ENCODE data around the gene SLX4IP.

DNA sequence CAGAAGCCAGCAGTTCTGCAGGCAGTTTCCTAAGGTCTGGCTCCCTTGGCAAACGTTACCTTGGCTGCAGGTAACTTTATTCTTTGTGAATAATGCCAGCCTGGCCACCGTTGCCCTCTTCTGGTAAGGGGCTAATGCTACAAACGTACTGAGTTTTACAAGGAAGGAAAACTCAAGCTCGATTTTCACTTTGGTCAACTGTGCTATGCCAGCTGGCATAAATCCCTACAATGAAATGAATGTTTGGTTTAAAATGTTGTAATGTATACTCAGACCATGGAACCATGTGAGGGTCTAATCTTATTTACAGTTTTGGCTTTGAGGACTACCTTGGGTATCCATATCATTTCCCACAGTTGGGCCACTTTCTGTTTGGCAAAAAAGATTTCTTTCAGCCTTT is 101.4 kb downstream of the SLX4IP start:
- TF ChIP-seq, protein P1, sequence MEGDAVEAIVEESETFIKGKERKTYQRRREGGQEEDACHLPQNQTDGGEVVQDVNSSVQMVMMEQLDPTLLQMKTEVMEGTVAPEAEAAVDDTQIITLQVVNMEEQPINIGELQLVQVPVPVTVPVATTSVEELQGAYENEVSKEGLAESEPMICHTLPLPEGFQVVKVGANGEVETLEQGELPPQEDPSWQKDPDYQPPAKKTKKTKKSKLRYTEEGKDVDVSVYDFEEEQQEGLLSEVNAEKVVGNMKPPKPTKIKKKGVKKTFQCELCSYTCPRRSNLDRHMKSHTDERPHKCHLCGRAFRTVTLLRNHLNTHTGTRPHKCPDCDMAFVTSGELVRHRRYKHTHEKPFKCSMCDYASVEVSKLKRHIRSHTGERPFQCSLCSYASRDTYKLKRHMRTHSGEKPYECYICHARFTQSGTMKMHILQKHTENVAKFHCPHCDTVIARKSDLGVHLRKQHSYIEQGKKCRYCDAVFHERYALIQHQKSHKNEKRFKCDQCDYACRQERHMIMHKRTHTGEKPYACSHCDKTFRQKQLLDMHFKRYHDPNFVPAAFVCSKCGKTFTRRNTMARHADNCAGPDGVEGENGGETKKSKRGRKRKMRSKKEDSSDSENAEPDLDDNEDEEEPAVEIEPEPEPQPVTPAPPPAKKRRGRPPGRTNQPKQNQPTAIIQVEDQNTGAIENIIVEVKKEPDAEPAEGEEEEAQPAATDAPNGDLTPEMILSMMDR (conservative IDR thresholded peaks at IDR 0.05 in 1 of 2, IDR thresholded peaks at IDR 0.05 in 1 of 2; ENCODE audit: low read depth in 1 of 2, low read length in 2 of 2): peak; percentile 35 to 58
- TF ChIP-seq EZH2 (IDR thresholded peaks at IDR 0.05; ENCODE audit: low read length, missing control alignments): no peak
